Mammary epithelial cell (primary cell): Measurements from ENCODE around the gene G3BP1.

Source experiments
- EZH2 ChIP-seq: IDR thresholded peaks from 2 replicates; pipeline ENCODE4 v1.6.1; 2012; ENCODE audit warnings: low read length, inconsistent platforms, borderline replicate concordance
- TF ChIP-seq, protein P1 (sequence below), 2 donors: IDR thresholded peaks in 1 of 2; conservative IDR thresholded peaks in 1 of 2; 2 replicates each; pipeline ENCODE4 v1.5.1; 2011 to 2012; ENCODE audit warnings: inconsistent platforms in 2 of 2, low read length in 2 of 2, mild to moderate bottlenecking in 2 of 2, control low read depth in 1 of 2, low read depth in 1 of 2; ENCODE audit not compliant: insufficient read depth in 1 of 2; ENCODE audit errors: extremely low read depth in 1 of 2

DNA sequence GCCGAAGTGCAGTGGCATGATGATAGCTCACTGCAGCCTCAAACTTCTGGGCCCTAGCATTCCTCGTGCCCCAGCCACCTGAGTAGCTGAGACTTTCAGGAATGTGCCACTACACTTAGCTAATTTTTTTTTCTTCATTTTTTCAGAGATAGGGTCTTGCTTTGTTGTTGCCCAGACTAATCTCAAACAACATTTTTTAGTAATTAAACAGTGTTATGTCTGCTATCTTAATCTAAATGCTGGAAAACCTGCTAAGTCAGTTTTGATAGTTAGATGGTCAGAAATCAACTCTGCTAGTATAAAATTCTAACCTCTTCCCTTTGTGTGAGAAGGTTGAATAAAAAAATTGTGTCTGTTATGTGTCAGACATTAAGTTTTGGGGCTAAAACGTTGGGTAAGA, 12.4 kb downstream of the G3BP1 start:
- TF ChIP-seq, protein P1, sequence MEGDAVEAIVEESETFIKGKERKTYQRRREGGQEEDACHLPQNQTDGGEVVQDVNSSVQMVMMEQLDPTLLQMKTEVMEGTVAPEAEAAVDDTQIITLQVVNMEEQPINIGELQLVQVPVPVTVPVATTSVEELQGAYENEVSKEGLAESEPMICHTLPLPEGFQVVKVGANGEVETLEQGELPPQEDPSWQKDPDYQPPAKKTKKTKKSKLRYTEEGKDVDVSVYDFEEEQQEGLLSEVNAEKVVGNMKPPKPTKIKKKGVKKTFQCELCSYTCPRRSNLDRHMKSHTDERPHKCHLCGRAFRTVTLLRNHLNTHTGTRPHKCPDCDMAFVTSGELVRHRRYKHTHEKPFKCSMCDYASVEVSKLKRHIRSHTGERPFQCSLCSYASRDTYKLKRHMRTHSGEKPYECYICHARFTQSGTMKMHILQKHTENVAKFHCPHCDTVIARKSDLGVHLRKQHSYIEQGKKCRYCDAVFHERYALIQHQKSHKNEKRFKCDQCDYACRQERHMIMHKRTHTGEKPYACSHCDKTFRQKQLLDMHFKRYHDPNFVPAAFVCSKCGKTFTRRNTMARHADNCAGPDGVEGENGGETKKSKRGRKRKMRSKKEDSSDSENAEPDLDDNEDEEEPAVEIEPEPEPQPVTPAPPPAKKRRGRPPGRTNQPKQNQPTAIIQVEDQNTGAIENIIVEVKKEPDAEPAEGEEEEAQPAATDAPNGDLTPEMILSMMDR (conservative IDR thresholded peaks at IDR 0.05 in 1 of 2, IDR thresholded peaks at IDR 0.05 in 1 of 2; ENCODE audit: extremely low read depth in 1 of 2, insufficient read depth in 1 of 2, low read depth in 1 of 2, low read length in 2 of 2), result no peak
- no peak for TF ChIP-seq EZH2
